Panc1 (cell line): ENCODE results near the gene ABHD8. TPM values are rescaled to one million over a fixed set of nuclear protein-coding genes. Genes with fewer than 3 reads are reported as not detected.

ENCODE experiments used
- ATAC-seq: fragments of 200-7000 bp; cut with Tn5 transposase; 2 replicates; pipeline ENCODE4 v1.9.1; 2020; ENCODE audit warnings: mild to moderate bottlenecking, moderate library complexity
- BruUV-seq: library from RNA; stranded (reverse); fragments of 400-500 nt; replicated peaks from 2 replicates; lab custom pipeline; 2021; lab: Mats Ljungman, UMichigan
- CTCF ChIA-PET: fragments of 300-600 bp; sonication (Branson Sonifier 250); formaldehyde crosslinking; loops from one replicate; lab custom pipeline; 2022; ENCODE audit warnings: antibody characterized with exemption; lab: Charles Lee
- POLR2A ChIA-PET: fragments of 300-600 bp; sonication (Branson Sonifier 250); formaldehyde crosslinking; loops from one replicate; lab custom pipeline; 2022; ENCODE audit warnings: antibody characterized with exemption; lab: Charles Lee
- DNase-seq: peaks from one replicate; pipeline ENCODE4 v3.0.0-alpha.2; 2010; ENCODE audit warnings: low read depth, low spot score
- H3K27ac ChIP-seq: 2 replicates; pipeline ENCODE4 v1.5.1; 2011; ENCODE audit warnings: mild to moderate bottlenecking, low read length, inconsistent platforms
- H3K27me3 ChIP-seq: fragments of 200-500 bp; sonication (Bioruptor generic); 2 replicates; pipeline ENCODE4 v1.6.0; 2014; ENCODE audit warnings: low read length, inconsistent platforms; ENCODE audit not compliant: control insufficient read depth, insufficient read depth
- H3K36me3 ChIP-seq: fragments of 200-500 bp; sonication (Bioruptor generic); 2 replicates; pipeline ENCODE4 v1.5.1; 2014; ENCODE audit warnings: inconsistent platforms, mild to moderate bottlenecking, low read length, moderate library complexity; ENCODE audit not compliant: control insufficient read depth, insufficient read depth
- H3K4me1 ChIP-seq: 2 replicates; pipeline ENCODE4 v1.5.1; 2011; ENCODE audit warnings: inconsistent platforms, mild to moderate bottlenecking, low read length, moderate library complexity; ENCODE audit not compliant: control insufficient read depth, insufficient read depth
- H3K4me3 ChIP-seq, 2 experiments: 2 replicates each; pipeline ENCODE4 v1.5.1; 2011 to 2012; ENCODE audit warnings: low read depth in 2 of 2, low read length in 2 of 2, mild to moderate bottlenecking in 2 of 2, inconsistent platforms in 1 of 2, moderate library complexity in 1 of 2
- H3K9me3 ChIP-seq: fragments of 200-500 bp; sonication (Bioruptor generic); 2 replicates; pipeline ENCODE4 v1.5.1; 2014; ENCODE audit warnings: low read depth, mild to moderate bottlenecking, inconsistent platforms, low read length, moderate library complexity; ENCODE audit not compliant: control insufficient read depth, insufficient read depth
- CTCF ChIP-seq: fragments of 450-650 bp; IDR thresholded peaks from 2 replicates; pipeline ENCODE4 v1.5.1; 2017; ENCODE audit warnings: mild to moderate bottlenecking
- POLR2AphosphoS5 ChIP-seq: IDR thresholded peaks from 2 replicates; pipeline ENCODE4 v1.6.1; 2012; ENCODE audit warnings: mild to moderate bottlenecking, low read depth, low read length, moderate library complexity
- SIN3A ChIP-seq: IDR thresholded peaks from 2 replicates; pipeline ENCODE4 v1.6.1; 2012; ENCODE audit warnings: low read depth, mild to moderate bottlenecking, low read length, moderate library complexity, borderline replicate concordance; ENCODE audit not compliant: insufficient read depth
- TCF7L2 ChIP-seq: IDR thresholded peaks from 2 replicates; pipeline ENCODE4 v1.6.1; 2011; ENCODE audit warnings: mild to moderate bottlenecking, low read depth, low read length, inconsistent platforms
- in situ Hi-C: cut with HindIII; loops from 2 replicates; pipeline ENCODE4 v1.10.0; 2016; ENCODE audit warnings: low sequenced_read_pairs, low pct_unique_long_range_greater_than_20kb
- intact Hi-C: fragments of 100-400 bp; cut with micrococcal nuclease; formaldehyde crosslinking; loops from one replicate; pipeline ENCODE4 v1.10.0; 2022; ENCODE audit not compliant: unreplicated experiment
- total RNA-seq: library from RNA; stranded (reverse); gene quantifications from one replicate; pipeline ENCODE4 v1.2.1, GENCODE V29; 2021; ENCODE audit not compliant: unreplicated experiment
- TF ChIP-seq, protein P1 (sequence below), 2 experiments: IDR thresholded peaks; 2 replicates each; pipeline ENCODE4 v1.6.1; 2011 to 2012; ENCODE audit warnings: low read depth in 2 of 2, control low read depth in 1 of 2, low read length in 1 of 2, mild to moderate bottlenecking in 1 of 2, moderate library complexity in 1 of 2; ENCODE audit not compliant: insufficient read depth in 1 of 2

Gene ABHD8
- total RNA-seq, 1 experiment from 2014 or later, result 19.6 TPM

DNA sequence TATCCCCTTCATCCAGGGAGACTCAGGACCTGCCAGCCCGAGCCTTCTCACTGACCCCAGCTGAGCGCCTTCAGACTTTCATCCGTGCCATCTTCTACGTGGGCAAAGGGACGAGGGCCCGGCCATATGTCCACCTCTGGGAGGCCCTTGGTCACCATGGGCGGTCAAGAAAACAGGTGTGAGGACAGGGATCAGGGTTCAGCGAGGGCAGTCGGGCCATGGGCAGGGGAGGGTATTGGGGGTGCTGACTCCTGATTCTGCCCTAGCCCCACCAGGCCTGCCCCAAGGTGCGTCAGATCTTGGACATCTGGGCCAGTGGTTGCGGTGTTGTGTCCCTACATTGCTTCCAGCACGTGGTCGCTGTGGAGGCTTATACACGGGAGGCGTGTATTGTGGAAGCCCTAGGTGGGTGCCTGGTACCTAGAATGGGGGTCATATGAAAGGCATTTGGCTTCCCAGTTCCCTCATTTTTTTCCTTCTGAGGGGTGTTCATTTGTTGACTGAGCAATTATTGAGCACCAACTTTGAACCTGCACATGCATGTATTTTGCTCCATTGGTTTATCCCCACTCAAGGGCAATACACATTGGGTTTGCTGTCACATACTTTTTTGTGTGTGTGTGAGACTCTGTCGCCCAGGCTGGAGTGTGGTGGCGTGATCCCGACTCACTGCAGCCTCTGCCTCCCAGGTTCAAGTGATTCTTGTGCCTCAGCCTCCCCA lies 17.6 kb downstream of the ABHD8 start:
- no TSS peak for BruUV-seq
- intact Hi-C loops (loop anchor here (10.0 kb wide), 1 partner anchor 61 kb away; the partner anchor contains the start of gene OCEL1), in situ Hi-C loops (no loop called here)
- Histone ChIP-seq H3K4me3 (no peak overlapping the region), H3K27me3 (no peaks in the 10 kb centered on the region), H3K27ac (no peak overlapping the region), H3K9me3 (no peaks in the 10 kb centered on the region), H3K4me1 (no peaks in the 10 kb centered on the region), H3K36me3 (no peaks in the 10 kb centered on the region)
- POLR2A ChIA-PET, result no interaction called here
- DNase-seq (no peak), ATAC-seq (no peak)
- CTCF ChIA-PET, result interaction anchor here (0.6 to 0.7 kb wide), 2 partner anchors 41 to 145 kb away, joined by 3 read pairs; no protein-coding TSS in a partner anchor
- TF ChIP-seq SIN3A (no peak), POLR2AphosphoS5 (no peak), CTCF (no peak), TCF7L2 (no peak)
- TF ChIP-seq, protein P1, sequence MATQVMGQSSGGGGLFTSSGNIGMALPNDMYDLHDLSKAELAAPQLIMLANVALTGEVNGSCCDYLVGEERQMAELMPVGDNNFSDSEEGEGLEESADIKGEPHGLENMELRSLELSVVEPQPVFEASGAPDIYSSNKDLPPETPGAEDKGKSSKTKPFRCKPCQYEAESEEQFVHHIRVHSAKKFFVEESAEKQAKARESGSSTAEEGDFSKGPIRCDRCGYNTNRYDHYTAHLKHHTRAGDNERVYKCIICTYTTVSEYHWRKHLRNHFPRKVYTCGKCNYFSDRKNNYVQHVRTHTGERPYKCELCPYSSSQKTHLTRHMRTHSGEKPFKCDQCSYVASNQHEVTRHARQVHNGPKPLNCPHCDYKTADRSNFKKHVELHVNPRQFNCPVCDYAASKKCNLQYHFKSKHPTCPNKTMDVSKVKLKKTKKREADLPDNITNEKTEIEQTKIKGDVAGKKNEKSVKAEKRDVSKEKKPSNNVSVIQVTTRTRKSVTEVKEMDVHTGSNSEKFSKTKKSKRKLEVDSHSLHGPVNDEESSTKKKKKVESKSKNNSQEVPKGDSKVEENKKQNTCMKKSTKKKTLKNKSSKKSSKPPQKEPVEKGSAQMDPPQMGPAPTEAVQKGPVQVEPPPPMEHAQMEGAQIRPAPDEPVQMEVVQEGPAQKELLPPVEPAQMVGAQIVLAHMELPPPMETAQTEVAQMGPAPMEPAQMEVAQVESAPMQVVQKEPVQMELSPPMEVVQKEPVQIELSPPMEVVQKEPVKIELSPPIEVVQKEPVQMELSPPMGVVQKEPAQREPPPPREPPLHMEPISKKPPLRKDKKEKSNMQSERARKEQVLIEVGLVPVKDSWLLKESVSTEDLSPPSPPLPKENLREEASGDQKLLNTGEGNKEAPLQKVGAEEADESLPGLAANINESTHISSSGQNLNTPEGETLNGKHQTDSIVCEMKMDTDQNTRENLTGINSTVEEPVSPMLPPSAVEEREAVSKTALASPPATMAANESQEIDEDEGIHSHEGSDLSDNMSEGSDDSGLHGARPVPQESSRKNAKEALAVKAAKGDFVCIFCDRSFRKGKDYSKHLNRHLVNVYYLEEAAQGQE (IDR thresholded peaks at IDR 0.05; ENCODE audit: insufficient read depth in 1 of 2, low read depth in 2 of 2, low read length in 1 of 2), result no peak

- Histone ChIP-seq H3K27ac (no peak overlapping the region), H3K4me1 (no peaks in the 10 kb centered on the region), H3K9me3 (no peaks in the 10 kb centered on the region), H3K36me3 (no peaks in the 10 kb centered on the region), H3K4me3 (no peak overlapping the region), H3K27me3 (no peaks in the 10 kb centered on the region)
- no TSS peak for BruUV-seq
- ChIA-PET POLR2A (no interaction called here), CTCF (interaction anchor here (1.2 to 1.3 kb wide), 2 partner anchors 17 to 24 kb away, joined by 3 to 4 read pairs; no protein-coding TSS in a partner anchor)
- TF ChIP-seq, protein P1 (IDR thresholded peaks at IDR 0.05; ENCODE audit: insufficient read depth in 1 of 2, low read depth in 2 of 2, low read length in 1 of 2), result no peak
- TF ChIP-seq CTCF (no peak), SIN3A (no peak), POLR2AphosphoS5 (no peak), TCF7L2 (no peak)
- intact Hi-C loops (loop anchor here (10.0 kb wide), 1 partner anchor 59 kb away; the partner anchor contains the start of gene OCEL1), in situ Hi-C loops (no loop called here)
- DNase-seq (no peak), ATAC-seq (no peak)
Observed at GRCh38 chr19:17283504-17283996, 19.7 kb downstream of the ABHD8 start.
